ENCODE results near the gene VASH1.
A peak's percentile ranks its signal among the peaks of the same experiment; 100 is the strongest.

The VASH1 gene

GRCh38 chr14:76793324-76793723 lies 32.1 kb downstream of the VASH1 start:
- DNase-seq = no peak

DNA sequence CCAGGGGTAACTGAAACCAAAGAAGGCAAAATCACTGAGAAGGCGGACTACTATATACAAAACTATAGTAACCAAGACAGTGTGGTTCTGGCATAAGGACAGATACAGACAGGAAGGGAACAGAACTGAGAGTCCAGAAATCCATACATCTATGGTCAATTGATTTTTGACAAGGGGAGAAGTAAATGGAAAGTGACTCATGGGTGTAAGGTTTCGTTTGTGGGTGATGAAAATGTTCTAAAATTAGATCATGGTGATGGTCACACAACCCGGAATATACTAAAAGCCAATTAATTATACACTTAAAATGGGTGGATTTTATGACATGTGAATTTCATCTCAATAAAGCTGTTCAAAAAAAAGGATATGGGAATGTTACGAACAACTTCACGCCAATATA lies 32.7 kb downstream of the VASH1 start:
- DNase-seq = no peak

DNA sequence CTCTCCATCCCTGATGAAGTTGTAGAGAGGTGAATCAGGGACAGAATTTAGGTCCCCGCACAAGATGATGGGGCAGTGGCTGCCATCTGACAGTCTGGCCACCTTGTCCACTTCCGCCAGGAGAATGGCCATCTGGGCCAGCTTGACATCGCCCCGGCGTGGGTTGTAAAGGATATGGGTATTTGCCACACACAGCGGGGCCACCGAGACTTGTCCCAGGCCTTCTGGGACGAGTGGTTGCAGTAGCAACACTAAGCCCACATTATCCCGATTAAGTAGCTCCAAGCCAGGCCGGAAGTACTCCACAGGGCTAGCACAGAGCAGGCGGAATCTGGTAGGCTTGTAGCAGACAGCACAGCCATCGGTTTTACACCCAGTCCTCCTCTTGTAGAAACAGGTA lies 45.2 kb downstream of the VASH1 start:
- no peak for DNase-seq

GRCh38 chr14:76808011-76808410 lies 46.7 kb downstream of the VASH1 start:
- DNase-seq = no peak

- DNase-seq = no peak
Measured at GRCh38 chr14:76808990-76809389, 47.7 kb downstream of the VASH1 start.

DNA sequence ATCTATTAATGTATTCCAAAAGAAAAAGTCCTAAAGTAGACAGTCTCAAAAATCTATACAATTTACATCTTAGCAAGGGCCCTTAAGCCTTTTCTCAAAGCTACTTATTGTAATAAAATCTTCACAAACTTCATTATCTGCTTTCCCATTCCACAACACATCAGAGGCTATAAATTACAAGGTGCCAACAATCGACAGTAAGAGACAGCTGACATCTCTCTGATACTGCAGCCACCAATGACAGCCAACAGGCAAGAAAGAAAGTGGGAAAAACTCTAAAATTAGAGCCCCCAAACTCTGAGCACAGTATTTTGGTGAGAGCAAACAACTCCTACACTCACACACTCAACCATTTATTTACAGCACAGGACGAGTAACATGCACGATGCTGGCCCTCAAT lies 49.3 kb downstream of the VASH1 start:
- no peak for DNase-seq

DNA sequence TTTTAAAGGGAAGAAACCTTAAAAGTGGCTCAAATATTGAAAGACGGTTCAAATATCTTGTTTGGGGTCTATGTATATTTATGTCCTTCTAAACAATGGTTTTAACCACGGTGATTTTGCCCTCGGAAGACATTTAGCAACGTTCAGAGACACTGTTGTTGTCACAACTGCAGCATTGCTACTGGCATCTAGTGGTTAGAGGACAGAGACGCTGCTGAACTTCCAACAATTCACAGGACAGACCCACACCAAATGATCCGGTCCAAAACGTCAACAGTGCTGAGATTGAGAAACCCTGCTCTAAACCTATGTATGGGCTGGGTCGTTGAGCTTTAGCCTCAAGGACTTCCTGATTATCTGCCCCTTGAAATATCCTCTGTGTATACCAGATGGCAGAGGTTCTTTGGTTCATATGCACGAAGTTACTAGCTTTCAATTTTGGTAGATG lies 49.7 kb downstream of the VASH1 start:
- no peak for DNase-seq

GRCh38 chr14:76811561-76811960 lies 50.3 kb downstream of the VASH1 start:
- no peak for DNase-seq

DNA sequence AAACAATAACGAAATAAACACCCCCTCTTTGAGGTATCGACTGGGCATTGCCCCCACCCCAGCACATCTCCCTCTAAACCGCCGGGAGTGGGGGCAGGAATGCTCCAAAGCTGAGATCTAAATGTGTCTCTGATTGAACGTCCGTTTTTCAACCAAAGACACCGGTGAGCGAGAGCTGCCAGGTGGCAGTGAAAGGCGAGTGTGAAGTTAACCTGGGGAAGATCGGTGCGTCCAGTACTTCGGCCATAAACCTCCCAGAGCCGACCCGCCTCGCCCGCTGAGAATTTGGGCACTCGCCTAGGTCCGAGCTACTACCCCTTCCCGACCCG lies 50.8 kb downstream of the VASH1 start:
- no peak for DNase-seq

DNA sequence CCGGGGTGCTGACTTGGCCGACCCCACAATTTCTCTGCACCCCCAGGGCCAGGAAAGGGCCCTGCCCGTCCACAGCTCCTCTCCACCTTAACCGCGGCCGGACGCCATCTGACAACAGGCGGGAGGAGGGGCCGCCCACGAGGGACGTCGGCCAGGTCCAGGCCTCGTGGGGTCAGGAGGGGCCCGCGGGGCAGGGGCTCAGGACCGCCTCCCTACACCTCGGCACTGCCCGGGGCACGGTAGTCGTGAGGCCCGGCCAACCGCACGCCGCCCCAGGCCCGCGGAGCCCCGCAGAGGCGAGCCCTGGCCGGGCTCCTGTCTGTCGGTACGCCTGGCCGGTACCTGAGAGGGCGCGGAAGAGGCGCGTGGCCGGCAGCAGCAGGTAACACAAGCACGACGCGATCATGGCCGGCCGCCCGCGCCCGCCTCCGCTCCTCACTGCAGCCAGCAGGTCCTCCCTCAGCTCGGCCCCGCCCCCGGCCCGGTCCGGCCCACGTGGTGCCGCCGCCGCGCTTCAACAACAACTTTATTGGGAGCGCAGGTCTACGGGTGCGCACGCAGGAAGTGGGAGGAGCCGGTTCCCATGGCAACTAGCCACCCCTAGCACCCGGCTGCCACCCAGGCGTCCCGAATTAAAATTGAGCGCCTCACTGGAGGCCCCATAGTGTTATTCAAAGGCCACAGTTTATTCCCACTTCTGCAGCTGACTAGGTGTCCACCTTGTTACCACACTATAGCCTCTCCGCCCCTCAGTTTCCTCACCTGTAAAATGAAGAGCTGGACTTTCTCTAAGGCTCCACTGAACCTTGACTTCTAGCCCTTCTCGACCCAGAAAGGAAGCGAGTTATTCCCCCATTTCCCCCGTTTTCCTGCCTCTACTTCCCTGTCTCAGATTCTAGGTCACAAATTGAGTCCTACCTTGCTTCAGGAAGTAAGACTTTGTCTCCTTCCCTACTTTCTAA lies 51.4 kb downstream of the VASH1 start, which contains the start of gene ANGEL1:
ANGEL1 (minus strand) TSS at position 461 of the 962 bp plus-strand sequence; CDS start at position 406, 55 bp downstream.
- peak; percentile 92 for DNase-seq

DNA sequence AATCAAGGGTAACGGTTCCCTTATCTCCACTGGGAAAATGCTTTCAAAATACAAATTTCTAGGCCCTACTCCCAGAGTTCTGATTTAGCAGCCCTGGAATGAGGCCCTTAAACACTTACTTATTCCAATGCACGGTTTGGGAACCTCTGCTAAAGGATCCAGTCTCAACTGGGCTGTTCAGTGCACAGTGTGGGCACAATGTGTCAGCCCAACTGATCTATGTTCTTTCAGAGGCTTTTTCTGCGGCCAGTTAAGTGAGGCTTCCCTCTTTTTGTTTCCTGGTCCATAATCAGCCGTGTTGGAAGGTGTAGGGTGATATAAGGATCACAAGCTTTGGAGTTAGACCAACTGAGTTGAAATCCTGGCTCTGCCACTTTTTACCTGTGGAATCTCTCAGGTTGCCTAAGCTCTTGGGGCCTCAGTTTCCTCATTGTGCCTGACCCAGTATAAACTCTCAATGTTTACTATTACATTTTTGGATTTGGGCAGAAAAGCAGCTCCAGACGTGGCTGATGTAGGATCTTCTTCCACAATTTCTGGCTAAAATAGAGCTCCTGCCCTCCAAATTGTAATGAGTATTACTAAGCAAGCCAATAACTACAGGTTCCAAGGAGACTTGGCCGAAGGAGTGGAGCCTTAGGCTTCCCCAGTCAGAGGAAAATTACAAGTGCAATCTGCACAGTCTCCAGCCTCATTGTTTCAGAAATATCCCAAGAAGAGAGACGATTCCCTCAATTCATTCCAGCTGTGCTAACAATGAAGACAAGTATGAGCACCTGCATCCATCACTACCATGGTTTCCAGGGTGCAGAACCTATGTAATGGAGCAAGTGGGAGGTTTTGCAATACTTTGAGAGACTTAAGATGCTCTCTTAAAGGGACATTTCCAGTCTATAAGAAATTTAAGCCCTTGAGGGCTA lies 53.7 kb downstream of the VASH1 start:
- no peak for DNase-seq

GRCh38 chr14:76820700-76821099 lies 59.4 kb downstream of the VASH1 start:
- DNase-seq = no peak

- no peak for DNase-seq
Measured at GRCh38 chr14:76826122-76826521, 64.9 kb downstream of the VASH1 start, which contains the start of gene LRRC74A. Gene LRRC74A, plus strand, starts transcription at chr14:76826408. Its CDS starts 290 bp downstream, at chr14:76826698.

- no peak for DNase-seq
Measured at GRCh38 chr14:76827696-76828296, 66.5 kb downstream of the VASH1 start.

GRCh38 chr14:76828339-76829012 lies 67.2 kb downstream of the VASH1 start:
- no peak for DNase-seq

GRCh38 chr14:76829013-76829365 lies 67.7 kb downstream of the VASH1 start:
- DNase-seq = no peak

DNA sequence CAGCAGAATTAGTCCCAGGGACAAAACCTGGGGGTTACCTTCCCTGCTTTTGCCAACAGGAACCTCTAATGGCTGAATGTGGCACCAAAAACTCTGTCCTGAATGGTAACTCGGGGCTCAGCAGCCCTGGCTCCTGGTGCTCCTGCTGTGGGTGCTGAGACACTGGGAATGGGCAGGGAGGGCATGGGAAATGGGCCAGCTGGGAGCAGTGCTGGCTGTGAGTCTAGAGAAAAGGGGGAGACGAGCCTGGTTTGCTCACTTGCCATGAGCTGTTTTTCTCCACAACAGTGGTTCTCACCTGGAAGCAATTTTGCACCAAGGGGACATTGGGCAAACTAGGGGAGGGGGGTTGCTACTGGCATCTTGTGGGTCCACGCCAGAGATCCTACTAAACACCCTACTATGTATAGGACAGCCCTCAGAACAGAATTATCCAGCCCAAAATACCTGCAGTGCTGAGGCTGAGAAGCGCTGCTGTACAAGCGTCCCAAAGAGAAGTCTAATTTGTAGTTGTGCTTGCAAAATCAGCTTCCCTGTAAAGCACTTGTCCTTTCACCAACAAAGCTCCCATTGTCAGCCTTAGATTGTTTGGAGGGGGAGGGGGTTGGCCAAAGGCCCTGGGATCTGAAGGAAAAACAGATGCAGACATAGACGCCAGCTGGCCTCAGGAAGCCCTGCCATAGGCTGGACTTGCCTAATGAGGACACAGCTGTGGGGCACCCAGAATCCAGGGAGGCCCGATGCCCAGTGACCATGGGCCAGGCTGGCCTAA lies 68.6 kb downstream of the VASH1 start:
- no peak for DNase-seq

DNA sequence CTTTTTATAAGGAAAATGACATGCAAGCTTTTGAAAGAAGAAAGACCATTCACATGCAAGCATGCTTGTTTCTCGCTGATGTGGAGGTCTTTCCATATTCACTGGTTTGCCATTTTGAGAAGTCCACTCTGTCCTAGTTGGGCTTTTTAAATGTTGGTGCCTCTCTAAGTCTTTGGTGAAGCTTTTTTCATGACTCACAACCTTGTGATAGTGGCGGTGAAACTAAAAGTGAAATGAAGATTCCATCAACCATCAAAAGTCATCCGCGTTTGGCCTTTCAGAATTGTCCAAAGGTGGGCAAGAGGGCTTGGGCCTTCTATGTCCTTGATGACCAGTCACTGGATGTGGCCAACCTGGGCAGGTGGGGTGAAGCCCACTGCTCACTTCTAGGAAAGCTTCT lies 69.3 kb downstream of the VASH1 start:
- no peak for DNase-seq

GRCh38 chr14:76832503-76832988 lies 71.3 kb downstream of the VASH1 start:
- no peak for DNase-seq

All from NCI-H774 (cell line).